Measurements from ENCODE around the gene SYNDIG1.

SYNDIG1 gene

GRCh38 chr20:24678351-24679106, 209.1 kb downstream of the SYNDIG1 start:
- no peak overlapping the region for H3K18ac ChIP-seq (ENCODE audit: low read depth in 1 of 2, low read length in 2 of 2)
- H3K4me1 ChIP-seq (ENCODE audit: control insufficient read depth, insufficient read depth, low read depth, low read length) = peaks cover 14% of the 10 kb centered on the region
- H3K27ac ChIP-seq (ENCODE audit: low read length, poor library complexity, severe bottlenecking) = no peak overlapping the region
- H3K23ac ChIP-seq (ENCODE audit: low read length in 2 of 2) = no peak overlapping the region
- no peak overlapping the region for H2BK15ac ChIP-seq (ENCODE audit: low read depth, poor library complexity, severe bottlenecking)
- no peaks in the 10 kb centered on the region for H3K9me3 ChIP-seq (ENCODE audit: control insufficient read depth, low read length)
- H2AFZ ChIP-seq (ENCODE audit: low read depth, low read length) = no peak overlapping the region
- H3K4me3 ChIP-seq (ENCODE audit: insufficient read depth in 1 of 2, low read depth in 1 of 2, low read length in 2 of 2) = no peak overlapping the region
- no peak overlapping the region for H3K4me2 ChIP-seq (ENCODE audit: low read length, poor library complexity, severe bottlenecking)
- no peaks in the 10 kb centered on the region for H3K79me1 ChIP-seq (replicated peaks; ENCODE audit: low read length, poor library complexity, severe bottlenecking)
- no peak overlapping the region for H2BK12ac ChIP-seq (ENCODE audit: low read length in 2 of 2)
- 86% methylated on average over 13 of the region's 15 CpGs for WGBS
- no peak overlapping the region for H4K91ac ChIP-seq (ENCODE audit: low read length)
- no peak overlapping the region for H2BK5ac ChIP-seq (ENCODE audit: low read depth, low read length, poor library complexity, severe bottlenecking)
- no peak overlapping the region for H2AK5ac ChIP-seq (ENCODE audit: low read length, severe bottlenecking)
- no peaks in the 10 kb centered on the region for H3K36me3 ChIP-seq (ENCODE audit: control insufficient read depth in 1 of 2, insufficient read depth in 2 of 2, low read depth in 1 of 2, low read length in 2 of 2)
- no peak overlapping the region for H2BK120ac ChIP-seq (ENCODE audit: low read depth, low read length)
- no peak overlapping the region for H3K4ac ChIP-seq (ENCODE audit: low read depth in 1 of 2, low read length in 2 of 2)
- no peaks in the 10 kb centered on the region for H3K27me3 ChIP-seq (ENCODE audit: control insufficient read depth in 1 of 2, insufficient read depth in 1 of 2, low read length in 2 of 2)
- H4K8ac ChIP-seq (ENCODE audit: low read length) = no peak overlapping the region
- DNase-seq = no peak
- no peak overlapping the region for H3K9ac ChIP-seq (ENCODE audit: low read length)
- no peak overlapping the region for H3K14ac ChIP-seq (ENCODE audit: low read length in 2 of 2)

DNA sequence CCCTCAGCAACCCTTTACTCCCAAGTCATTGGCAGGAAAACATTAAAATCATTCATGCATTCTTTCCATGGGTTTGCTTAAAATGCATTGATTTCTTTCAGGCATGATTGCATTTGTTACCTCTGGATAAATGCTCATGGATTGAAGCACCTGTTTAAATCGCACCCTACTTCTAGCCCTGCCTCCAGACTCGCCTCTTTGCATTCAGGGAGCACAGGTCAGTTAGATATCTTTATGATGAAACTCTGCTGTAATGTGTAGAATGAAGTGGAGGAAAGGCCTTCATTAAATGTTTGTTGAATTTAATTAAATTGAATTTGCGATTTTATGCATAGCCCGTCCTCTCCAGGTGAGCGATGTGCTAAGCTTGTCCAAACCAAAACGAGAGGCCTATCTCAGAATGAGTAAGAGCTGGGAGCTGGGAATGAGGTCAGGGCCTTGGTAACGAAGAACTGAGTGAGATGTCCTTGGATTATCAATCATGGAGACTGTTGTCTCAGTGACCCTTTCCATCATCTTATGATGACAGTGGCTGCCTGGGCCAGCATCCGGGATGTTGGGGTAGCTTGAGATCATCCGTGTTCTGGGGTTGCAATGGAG, 210.1 kb downstream of the SYNDIG1 start:
- no peak overlapping the region for H2BK15ac ChIP-seq (ENCODE audit: low read depth, poor library complexity, severe bottlenecking)
- no peaks in the 10 kb centered on the region for H3K27me3 ChIP-seq (ENCODE audit: control insufficient read depth in 1 of 2, insufficient read depth in 1 of 2, low read length in 2 of 2)
- H2BK12ac ChIP-seq (ENCODE audit: low read length in 2 of 2) = no peak overlapping the region
- no peak overlapping the region for H3K27ac ChIP-seq (ENCODE audit: low read length, poor library complexity, severe bottlenecking)
- H3K18ac ChIP-seq (ENCODE audit: low read depth in 1 of 2, low read length in 2 of 2) = no peak overlapping the region
- no peak overlapping the region for H4K8ac ChIP-seq (ENCODE audit: low read length)
- H3K4me1 ChIP-seq (ENCODE audit: control insufficient read depth, insufficient read depth, low read depth, low read length) = peaks cover 8% of the 10 kb centered on the region
- no peak overlapping the region for H4K91ac ChIP-seq (ENCODE audit: low read length)
- no peak overlapping the region for H3K4ac ChIP-seq (ENCODE audit: low read depth in 1 of 2, low read length in 2 of 2)
- no peak overlapping the region for H3K4me3 ChIP-seq (ENCODE audit: insufficient read depth in 1 of 2, low read depth in 1 of 2, low read length in 2 of 2)
- WGBS = 89% methylated on average over 9 of the region's 9 CpGs
- no peak for DNase-seq
- no peak overlapping the region for H3K14ac ChIP-seq (ENCODE audit: low read length in 2 of 2)
- H3K23ac ChIP-seq (ENCODE audit: low read length in 2 of 2) = no peak overlapping the region
- no peak overlapping the region for H2AFZ ChIP-seq (ENCODE audit: low read depth, low read length)
- no peak overlapping the region for H2BK120ac ChIP-seq (ENCODE audit: low read depth, low read length)
- H2BK5ac ChIP-seq (ENCODE audit: low read depth, low read length, poor library complexity, severe bottlenecking) = no peak overlapping the region
- H3K4me2 ChIP-seq (ENCODE audit: low read length, poor library complexity, severe bottlenecking) = no peak overlapping the region
- no peaks in the 10 kb centered on the region for H3K9me3 ChIP-seq (ENCODE audit: control insufficient read depth, low read length)
- H2AK5ac ChIP-seq (ENCODE audit: low read length, severe bottlenecking) = no peak overlapping the region
- no peaks in the 10 kb centered on the region for H3K36me3 ChIP-seq (ENCODE audit: control insufficient read depth in 1 of 2, insufficient read depth in 2 of 2, low read depth in 1 of 2, low read length in 2 of 2)
- H3K79me1 ChIP-seq (replicated peaks; ENCODE audit: low read length, poor library complexity, severe bottlenecking) = no peaks in the 10 kb centered on the region
- no peak overlapping the region for H3K9ac ChIP-seq (ENCODE audit: low read length)

DNA sequence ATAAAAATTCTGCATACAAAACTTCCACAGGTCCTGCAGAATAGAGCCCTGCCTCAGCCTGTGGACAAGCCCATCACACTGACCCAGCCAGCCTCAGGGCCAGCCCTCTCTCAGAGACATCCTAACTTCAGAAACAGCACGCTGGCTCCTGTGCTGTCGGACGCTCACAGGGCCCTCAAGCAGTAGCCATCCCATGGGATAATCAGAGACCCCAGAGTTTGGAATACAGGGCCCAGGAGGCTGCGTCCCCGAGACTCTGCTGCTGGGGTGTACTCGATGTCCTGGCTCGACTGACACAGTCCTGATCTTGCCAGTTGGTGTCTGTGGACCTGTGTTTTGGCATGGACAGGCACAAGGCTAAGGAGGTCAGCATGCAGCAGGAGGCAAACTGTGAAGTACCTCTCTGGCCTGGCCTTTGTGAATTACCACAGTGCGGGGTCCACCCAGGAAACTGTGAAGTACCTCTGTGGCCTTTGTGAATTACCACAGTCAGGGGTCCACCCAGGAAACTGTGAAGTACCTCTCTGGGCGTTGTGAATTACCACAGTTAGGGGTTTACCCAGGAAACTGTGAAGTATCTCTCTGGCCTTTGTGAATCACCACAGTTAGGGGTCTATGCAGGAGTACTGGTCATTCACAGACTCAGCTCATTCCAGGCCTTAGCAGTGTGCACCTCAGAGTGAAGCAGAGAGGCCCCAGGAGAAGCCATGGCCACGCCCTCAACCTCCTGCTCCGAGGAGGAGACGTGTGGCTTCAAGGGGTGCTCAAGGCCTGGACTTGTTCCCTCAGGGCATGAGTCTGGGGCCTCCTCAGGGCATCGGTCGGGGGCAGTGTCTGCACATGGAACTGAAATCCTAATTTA, 212.4 kb downstream of the SYNDIG1 start:
- no peak overlapping the region for H2BK120ac ChIP-seq (ENCODE audit: low read depth, low read length)
- H2BK5ac ChIP-seq (ENCODE audit: low read depth, low read length, poor library complexity, severe bottlenecking) = no peak overlapping the region
- H4K8ac ChIP-seq (ENCODE audit: low read length) = no peak overlapping the region
- no peak overlapping the region for H2BK15ac ChIP-seq (ENCODE audit: low read depth, poor library complexity, severe bottlenecking)
- H3K27me3 ChIP-seq (ENCODE audit: control insufficient read depth in 1 of 2, insufficient read depth in 1 of 2, low read length in 2 of 2) = no peaks in the 10 kb centered on the region
- H2AK5ac ChIP-seq (ENCODE audit: low read length, severe bottlenecking) = peak overlapping the region; percentile 32
- no peak overlapping the region for H3K4me2 ChIP-seq (ENCODE audit: low read length, poor library complexity, severe bottlenecking)
- peaks cover 15% of the 10 kb centered on the region for H3K4me1 ChIP-seq (ENCODE audit: control insufficient read depth, insufficient read depth, low read depth, low read length)
- H3K36me3 ChIP-seq (ENCODE audit: control insufficient read depth in 1 of 2, insufficient read depth in 2 of 2, low read depth in 1 of 2, low read length in 2 of 2) = no peaks in the 10 kb centered on the region
- H3K18ac ChIP-seq (ENCODE audit: low read depth in 1 of 2, low read length in 2 of 2) = no peak overlapping the region
- no peak for DNase-seq
- no peak overlapping the region for H3K4me3 ChIP-seq (ENCODE audit: insufficient read depth in 1 of 2, low read depth in 1 of 2, low read length in 2 of 2)
- no peak overlapping the region for H3K23ac ChIP-seq (ENCODE audit: low read length in 2 of 2)
- no peak overlapping the region for H3K14ac ChIP-seq (ENCODE audit: low read length in 2 of 2)
- no peak overlapping the region for H3K4ac ChIP-seq (ENCODE audit: low read depth in 1 of 2, low read length in 2 of 2)
- no peaks in the 10 kb centered on the region for H3K79me1 ChIP-seq (replicated peaks; ENCODE audit: low read length, poor library complexity, severe bottlenecking)
- no peak overlapping the region for H4K91ac ChIP-seq (ENCODE audit: low read length)
- WGBS = 91% methylated on average over 14 of the region's 14 CpGs
- no peaks in the 10 kb centered on the region for H3K9me3 ChIP-seq (ENCODE audit: control insufficient read depth, low read length)
- H3K27ac ChIP-seq (ENCODE audit: low read length, poor library complexity, severe bottlenecking) = no peak overlapping the region
- H2AFZ ChIP-seq (ENCODE audit: low read depth, low read length) = no peak overlapping the region
- H2BK12ac ChIP-seq (ENCODE audit: low read length in 2 of 2) = no peak overlapping the region
- no peak overlapping the region for H3K9ac ChIP-seq (ENCODE audit: low read length)

GRCh38 chr20:24682496-24682985, 213.1 kb downstream of the SYNDIG1 start:
- 93% methylated on average over 5 of the region's 5 CpGs for WGBS
- no peak overlapping the region for H3K4ac ChIP-seq (ENCODE audit: low read depth in 1 of 2, low read length in 2 of 2)
- H4K8ac ChIP-seq (ENCODE audit: low read length) = no peak overlapping the region
- H3K4me3 ChIP-seq (ENCODE audit: insufficient read depth in 1 of 2, low read depth in 1 of 2, low read length in 2 of 2) = no peak overlapping the region
- H3K27ac ChIP-seq (ENCODE audit: low read length, poor library complexity, severe bottlenecking) = no peak overlapping the region
- no peak overlapping the region for H4K91ac ChIP-seq (ENCODE audit: low read length)
- H3K79me1 ChIP-seq (replicated peaks; ENCODE audit: low read length, poor library complexity, severe bottlenecking) = no peaks in the 10 kb centered on the region
- H2AK5ac ChIP-seq (ENCODE audit: low read length, severe bottlenecking) = no peak overlapping the region
- H3K27me3 ChIP-seq (ENCODE audit: control insufficient read depth in 1 of 2, insufficient read depth in 1 of 2, low read length in 2 of 2) = no peaks in the 10 kb centered on the region
- H3K23ac ChIP-seq (ENCODE audit: low read length in 2 of 2) = no peak overlapping the region
- no peak overlapping the region for H3K14ac ChIP-seq (ENCODE audit: low read length in 2 of 2)
- H3K9ac ChIP-seq (ENCODE audit: low read length) = no peak overlapping the region
- peaks cover 15% of the 10 kb centered on the region for H3K4me1 ChIP-seq (ENCODE audit: control insufficient read depth, insufficient read depth, low read depth, low read length)
- no peak overlapping the region for H2BK120ac ChIP-seq (ENCODE audit: low read depth, low read length)
- H3K4me2 ChIP-seq (ENCODE audit: low read length, poor library complexity, severe bottlenecking) = no peak overlapping the region
- H2BK15ac ChIP-seq (ENCODE audit: low read depth, poor library complexity, severe bottlenecking) = no peak overlapping the region
- DNase-seq = no peak
- no peaks in the 10 kb centered on the region for H3K36me3 ChIP-seq (ENCODE audit: control insufficient read depth in 1 of 2, insufficient read depth in 2 of 2, low read depth in 1 of 2, low read length in 2 of 2)
- no peak overlapping the region for H3K18ac ChIP-seq (ENCODE audit: low read depth in 1 of 2, low read length in 2 of 2)
- H3K9me3 ChIP-seq (ENCODE audit: control insufficient read depth, low read length) = peaks cover 2% of the 10 kb centered on the region
- no peak overlapping the region for H2AFZ ChIP-seq (ENCODE audit: low read depth, low read length)
- no peak overlapping the region for H2BK12ac ChIP-seq (ENCODE audit: low read length in 2 of 2)
- no peak overlapping the region for H2BK5ac ChIP-seq (ENCODE audit: low read depth, low read length, poor library complexity, severe bottlenecking)
